Ovary (tissue), 9 donors: ENCODE data around the gene NCAPH2. TPM values are rescaled to one million over a fixed set of nuclear protein-coding genes. Genes with fewer than 3 reads are reported as not detected.

Source experiments
- DNase-seq, 5 donors: peaks; one replicate each; pipeline ENCODE4 v3.0.0-alpha.2; 2019 to 2020
- H3K27ac ChIP-seq, 2 donors: fragments of 200-600 bp; one replicate each; pipeline versions ENCODE4 v1.5.1 to v1.8.0; 2019 to 2022
- H3K27me3 ChIP-seq: fragments of 200-600 bp; one replicate; pipeline ENCODE4 v1.8.0; 2022
- H3K36me3 ChIP-seq: fragments of 200-600 bp; sonication (generic); one replicate; pipeline ENCODE4 v1.5.1; 2019
- H3K4me1 ChIP-seq: one replicate; pipeline ENCODE4 v1.8.1; 2013; ENCODE audit warnings: mild to moderate bottlenecking, moderate library complexity; ENCODE audit not compliant: insufficient read depth
- H3K4me3 ChIP-seq: fragments of 200-600 bp; sonication (generic); one replicate; pipeline ENCODE4 v1.5.1; 2017
- H3K9me3 ChIP-seq, 2 donors: fragments of 200-600 bp in 1 of 2; sonication (generic) in 1 of 2; one replicate each; pipeline versions ENCODE4 v1.5.1 to v1.8.1; 2013 to 2019; ENCODE audit warnings: mild to moderate bottlenecking in 1 of 2, moderate library complexity in 1 of 2
- CTCF ChIP-seq, 3 donors: fragments of 450-650 bp in 2 of 3; fragments of 200-600 bp in 1 of 3; IDR thresholded peaks; one replicate each; pipeline versions ENCODE4 v1.5.1 to v1.8.0; 2016 to 2022; ENCODE audit warnings: antibody characterized with exemption in 3 of 3, mild to moderate bottlenecking in 1 of 3
- EP300 ChIP-seq: sonication (generic); formaldehyde crosslinking; IDR thresholded peaks from one replicate; pipeline ENCODE4 v1.6.1; 2017; ENCODE audit warnings: antibody characterized with exemption
- POLR2A ChIP-seq: fragments of 450-650 bp; IDR thresholded peaks from one replicate; pipeline ENCODE4 v1.6.1; 2017; ENCODE audit warnings: antibody characterized with exemption, mild to moderate bottlenecking, moderate library complexity
- WGBS, 3 donors: extraction: QIAGEN DNeasy Blood & Tissue Kit in 1 of 3; methylation state at CpG; one replicate each; pipeline versions ENCODE4 v1.1.5 to v1.1.7; 2013 to 2017; 5-methylcytosine and 5-hydroxymethylcytosine counted together
- intact Hi-C, 4 donors: fragments of 100-400 bp; cut with DNase I; formaldehyde crosslinking; loops; one replicate each; pipeline versions ENCODE4 v1.11.0 to v1.15.1; 2022 to 2023
- polyA plus RNA-seq, 2 donors: library from polyadenylated mRNA; stranded (reverse); fragments of 200-250 nt in 1 of 2; fragments of 350-450 nt in 1 of 2; fragmentation: Illumina TruSeq in 1 of 2; extraction: RNeasy Lipid Tissue Mini Kit (QIAGEN cat#74804) in 1 of 2; gene quantifications; one replicate each; pipeline ENCODE4 v1.2.3, GENCODE V29; 2013 to 2014
- total RNA-seq, 7 donors: library from RNA; depleted of rRNA in 2 of 7; stranded (reverse); fragments of >200 nt in 2 of 7; fragmentation: NEBNext Ultra II Directional in 3 of 7; extraction: Animal tissue kit (Norgen Biotek cat#: 25700) in 3 of 7; gene quantifications; one replicate each; pipeline versions ENCODE4 v1.1.0 to v1.2.4, GENCODE V29; 2016 to 2023
- donor health status: DM: no; HTN: no; CAD: no; lungs with moderate emphysema.
- donor health status: DM: no; HTN: no; CAD: no.
- donor health status: Bipolar disorder and iron deficiency.
- donor health status: DM: yes; HTN: yes; CAD: no.
- donor health status: DM: no; HTN: no; CAD: no.
- donor health status: DM: yes; HTN: yes; CAD: no.

Gene NCAPH2
- total and polyA plus RNA-seq, 9 donors: 11.5 to 61.5 (median 49.0) TPM

- Histone ChIP-seq H3K4me3 (peak overlapping the region; percentile 55), H3K27ac (peak overlapping the region; percentile 29 to 87), H3K9me3 (no peaks in the 10 kb centered on the region), H3K27me3 (peaks cover 2% of the 10 kb centered on the region), H3K4me1 (peaks cover 21% of the 10 kb centered on the region), H3K36me3 (no peaks in the 10 kb centered on the region)
- WGBS, 3 donors: 1 to 2% (median 1%) methylated on average over 56 to 77 of the region's 77 CpGs
- peak; percentile 74 to 86 (median 85) for DNase-seq
- intact Hi-C loops: loop anchor here in 2 of 4 donors (10.0 kb wide), 2 partner anchors 271 to 281 kb away; partner anchors contain the start of genes HDAC10 (in 1 of the 2) and TUBGCP6 (in 1 of the 2)
- TF ChIP-seq EP300: no peak
- peak in 2 of 3 donors; percentile 6 to 50 for TF ChIP-seq CTCF (IDR thresholded peaks at IDR 0.05)
- TF ChIP-seq POLR2A: no peak
These were observed 18.2 kb downstream of the NCAPH2 start for GRCh38 chr22:50526108-50526833.

GRCh38 chr22:50526834-50527801 is 19.1 kb downstream of the NCAPH2 start:
- peak in 2 of 5 donors; percentile 46 to 51 for DNase-seq
- H3K9me3 ChIP-seq: no peaks in the 10 kb centered on the region
- H3K27ac ChIP-seq: peak overlapping the region in 1 of 2 donors; percentile 87
- intact Hi-C loops: loop anchor here in 2 of 4 donors (10.0 kb wide), 2 partner anchors 272 to 282 kb away; partner anchors contain the start of genes HDAC10 (in 1 of the 2) and TUBGCP6 (in 1 of the 2)
- H3K36me3 ChIP-seq: no peaks in the 10 kb centered on the region
- peaks cover 6% of the 10 kb centered on the region for H3K27me3 ChIP-seq
- TF ChIP-seq EP300 (no peak), CTCF (IDR thresholded peaks at IDR 0.05) (no peak), POLR2A (no peak)
- H3K4me3 ChIP-seq: peak overlapping the region; percentile 55
- peaks cover 27% of the 10 kb centered on the region for H3K4me1 ChIP-seq
- 58 to 63% (median 63%) methylated on average over 29 of the region's 29 CpGs for WGBS, 3 donors

DNA sequence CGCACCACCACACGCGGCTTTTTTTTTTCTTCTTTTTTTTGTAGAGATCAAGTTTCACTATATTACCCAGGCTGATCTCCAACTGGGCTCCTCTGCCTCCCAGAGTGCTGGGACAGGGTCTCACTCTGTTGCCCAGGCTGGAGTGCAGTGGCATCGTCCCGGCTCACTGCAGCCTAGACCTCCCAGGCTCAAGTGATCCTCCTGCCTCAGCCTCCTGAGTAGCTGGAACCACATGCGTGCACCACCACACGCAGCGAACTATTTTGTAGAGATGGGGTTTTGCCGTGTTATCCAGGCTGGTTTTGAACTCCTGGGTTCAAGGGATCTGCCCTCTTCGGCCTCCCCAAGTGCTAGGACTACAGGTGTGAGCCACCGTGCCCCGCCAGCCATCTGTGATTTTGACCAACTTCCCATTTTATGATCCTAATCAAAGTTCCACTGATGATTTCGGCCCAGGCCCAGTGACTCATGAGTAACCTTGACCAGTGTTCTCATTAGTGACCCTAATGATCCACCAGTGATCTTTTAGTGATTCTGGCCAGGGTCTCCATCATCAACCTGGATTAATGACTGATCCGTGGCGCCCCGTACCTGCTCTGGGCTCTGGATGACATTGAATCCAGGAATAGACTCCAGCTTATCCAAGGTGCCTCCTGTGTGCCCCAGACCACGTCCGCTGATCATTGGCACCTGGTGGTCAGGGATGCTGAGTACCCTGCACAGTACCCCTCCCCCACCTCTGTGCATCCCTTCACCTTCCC is 20.1 kb downstream of the NCAPH2 start:
- Histone ChIP-seq H3K9me3 (no peaks in the 10 kb centered on the region), H3K4me3 (no peak overlapping the region), H3K4me1 (peaks cover 30% of the 10 kb centered on the region), H3K27me3 (peaks cover 6% of the 10 kb centered on the region), H3K36me3 (no peaks in the 10 kb centered on the region), H3K27ac (no peak overlapping the region)
- no peak for DNase-seq
- intact Hi-C loops: loop anchor here in 2 of 4 donors (10.0 kb wide), 2 partner anchors 273 to 283 kb away; partner anchors contain the start of genes HDAC10 (in 1 of the 2) and TUBGCP6 (in 1 of the 2)
- TF ChIP-seq POLR2A: no peak
- no peak for TF ChIP-seq CTCF (IDR thresholded peaks at IDR 0.05)
- no peak for TF ChIP-seq EP300
- WGBS, 3 donors: 85 to 90% (median 86%) methylated on average over 18 of the region's 18 CpGs
